Epithelial cell of esophagus (primary cell): ENCODE results near the gene LCP1.

ENCODE experiments used
- DNase-seq: peaks from one replicate; pipeline ENCODE4 v3.0.0; 2010; ENCODE audit warnings: low read depth
- H3K4me3 ChIP-seq: 2 replicates; pipeline ENCODE4 v1.5.1; 2011; ENCODE audit warnings: mild to moderate bottlenecking, low read length, control low read depth
- TF ChIP-seq, protein P1 (sequence below): IDR thresholded peaks from 2 replicates; pipeline ENCODE4 v1.5.1; 2011; ENCODE audit warnings: low read depth, mild to moderate bottlenecking, low read length, control low read depth, inconsistent platforms; ENCODE audit not compliant: insufficient read depth; ENCODE audit errors: missing control alignments

The LCP1 gene

DNA sequence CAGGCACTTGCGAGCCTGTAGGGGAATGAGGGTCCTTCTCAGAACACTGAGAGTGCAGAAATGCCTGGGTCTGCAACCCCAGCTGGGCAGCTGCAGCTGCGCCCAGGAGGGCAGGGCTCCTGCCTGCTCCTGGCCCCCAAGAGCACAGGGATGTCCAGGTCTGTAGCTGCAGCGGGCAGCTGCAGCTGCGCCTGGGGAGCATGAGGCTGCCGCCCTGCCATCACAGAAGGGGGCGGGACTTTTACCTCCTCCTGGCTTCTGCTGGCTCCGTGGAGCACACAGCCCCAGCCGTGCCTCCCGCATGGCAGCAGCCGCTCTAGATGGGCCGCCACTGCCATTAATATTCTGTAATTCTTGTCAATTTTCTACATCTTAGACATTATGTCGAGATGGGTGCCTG, 95.0 kb downstream of the LCP1 start:
- TF ChIP-seq, protein P1, sequence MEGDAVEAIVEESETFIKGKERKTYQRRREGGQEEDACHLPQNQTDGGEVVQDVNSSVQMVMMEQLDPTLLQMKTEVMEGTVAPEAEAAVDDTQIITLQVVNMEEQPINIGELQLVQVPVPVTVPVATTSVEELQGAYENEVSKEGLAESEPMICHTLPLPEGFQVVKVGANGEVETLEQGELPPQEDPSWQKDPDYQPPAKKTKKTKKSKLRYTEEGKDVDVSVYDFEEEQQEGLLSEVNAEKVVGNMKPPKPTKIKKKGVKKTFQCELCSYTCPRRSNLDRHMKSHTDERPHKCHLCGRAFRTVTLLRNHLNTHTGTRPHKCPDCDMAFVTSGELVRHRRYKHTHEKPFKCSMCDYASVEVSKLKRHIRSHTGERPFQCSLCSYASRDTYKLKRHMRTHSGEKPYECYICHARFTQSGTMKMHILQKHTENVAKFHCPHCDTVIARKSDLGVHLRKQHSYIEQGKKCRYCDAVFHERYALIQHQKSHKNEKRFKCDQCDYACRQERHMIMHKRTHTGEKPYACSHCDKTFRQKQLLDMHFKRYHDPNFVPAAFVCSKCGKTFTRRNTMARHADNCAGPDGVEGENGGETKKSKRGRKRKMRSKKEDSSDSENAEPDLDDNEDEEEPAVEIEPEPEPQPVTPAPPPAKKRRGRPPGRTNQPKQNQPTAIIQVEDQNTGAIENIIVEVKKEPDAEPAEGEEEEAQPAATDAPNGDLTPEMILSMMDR, result no peak
- DNase-seq, result no peak
- no peak overlapping the region for H3K4me3 ChIP-seq

- TF ChIP-seq, protein P1, result no peak
- no peak for DNase-seq
- H3K4me3 ChIP-seq, result no peak overlapping the region
Measured at GRCh38 chr13:46086421-46086922, 95.5 kb downstream of the LCP1 start.

- DNase-seq, result no peak
- no peak overlapping the region for H3K4me3 ChIP-seq
- TF ChIP-seq, protein P1, result no peak
Measured at GRCh38 chr13:46085737-46086136, 96.2 kb downstream of the LCP1 start.

DNA sequence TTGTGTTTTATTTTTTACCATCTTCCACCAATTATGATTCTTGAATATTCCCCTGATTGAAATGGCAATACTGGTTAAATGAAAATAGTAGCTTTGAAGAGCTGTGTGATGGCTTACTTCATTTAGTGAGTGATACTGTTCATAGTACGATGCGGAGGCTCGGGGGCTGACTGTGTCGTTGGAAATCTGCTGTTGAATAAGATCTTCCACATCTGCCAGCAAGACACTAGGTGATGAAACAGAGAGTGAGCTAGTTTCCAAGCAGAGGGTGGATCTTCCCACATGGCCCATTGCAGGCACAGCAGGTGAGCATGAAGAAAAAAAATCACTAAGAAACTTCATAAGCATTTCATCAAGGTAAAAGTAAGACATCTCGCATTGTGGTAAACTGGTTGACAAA, 99.7 kb downstream of the LCP1 start:
- DNase-seq, result no peak
- H3K4me3 ChIP-seq, result no peak overlapping the region
- TF ChIP-seq, protein P1, result no peak

DNA sequence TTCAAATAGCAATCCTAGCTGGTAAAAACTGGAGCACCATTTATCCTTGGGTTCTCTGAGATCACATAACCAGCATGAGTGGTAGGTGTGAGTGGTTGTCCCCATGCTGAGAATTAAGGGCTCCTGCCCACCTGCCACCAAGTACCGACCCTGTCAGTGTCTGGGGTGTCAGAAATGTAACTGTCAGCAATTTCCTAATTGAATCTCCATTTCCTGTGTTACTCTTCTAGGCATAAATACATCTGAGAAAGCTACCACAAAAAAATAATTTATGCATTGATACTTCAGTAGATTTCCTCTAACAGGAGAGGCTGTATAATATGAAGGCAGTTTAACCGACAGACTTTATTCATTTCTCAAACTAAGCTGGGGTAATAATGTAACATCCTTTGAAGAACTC, 102.2 kb downstream of the LCP1 start:
- no peak for DNase-seq
- no peak overlapping the region for H3K4me3 ChIP-seq
- TF ChIP-seq, protein P1, result no peak

GRCh38 chr13:46077265-46077664, 104.7 kb downstream of the LCP1 start:
- TF ChIP-seq, protein P1, result no peak
- DNase-seq, result no peak
- no peak overlapping the region for H3K4me3 ChIP-seq

- TF ChIP-seq, protein P1, result no peak
- DNase-seq, result no peak
- H3K4me3 ChIP-seq, result no peak overlapping the region
Measured at GRCh38 chr13:46076827-46077226, 105.2 kb downstream of the LCP1 start.
